Peyer's patch (tissue), 4 donors: ENCODE measurements around the gene SNRK.

ENCODE experiments used
- POLR2A ChIP-seq, 2 donors: fragments of 450-650 bp; IDR thresholded peaks; one replicate each; pipeline ENCODE4 v1.5.1; 2017; ENCODE audit warnings: antibody characterized with exemption in 2 of 2, mild to moderate bottlenecking in 2 of 2, moderate library complexity in 2 of 2
- TF ChIP-seq, protein P1 (sequence below), 6 experiments: fragments of 450-650 bp in 4 of 6; fragments of 200-600 bp in 2 of 6; sonication (generic) in 1 of 6; IDR thresholded peaks; one replicate each; pipeline ENCODE4 v1.5.1; 2017 to 2019; ENCODE audit warnings: antibody characterized with exemption in 6 of 6, mild to moderate bottlenecking in 3 of 6, moderate library complexity in 1 of 6

- TF ChIP-seq, protein P1, sequence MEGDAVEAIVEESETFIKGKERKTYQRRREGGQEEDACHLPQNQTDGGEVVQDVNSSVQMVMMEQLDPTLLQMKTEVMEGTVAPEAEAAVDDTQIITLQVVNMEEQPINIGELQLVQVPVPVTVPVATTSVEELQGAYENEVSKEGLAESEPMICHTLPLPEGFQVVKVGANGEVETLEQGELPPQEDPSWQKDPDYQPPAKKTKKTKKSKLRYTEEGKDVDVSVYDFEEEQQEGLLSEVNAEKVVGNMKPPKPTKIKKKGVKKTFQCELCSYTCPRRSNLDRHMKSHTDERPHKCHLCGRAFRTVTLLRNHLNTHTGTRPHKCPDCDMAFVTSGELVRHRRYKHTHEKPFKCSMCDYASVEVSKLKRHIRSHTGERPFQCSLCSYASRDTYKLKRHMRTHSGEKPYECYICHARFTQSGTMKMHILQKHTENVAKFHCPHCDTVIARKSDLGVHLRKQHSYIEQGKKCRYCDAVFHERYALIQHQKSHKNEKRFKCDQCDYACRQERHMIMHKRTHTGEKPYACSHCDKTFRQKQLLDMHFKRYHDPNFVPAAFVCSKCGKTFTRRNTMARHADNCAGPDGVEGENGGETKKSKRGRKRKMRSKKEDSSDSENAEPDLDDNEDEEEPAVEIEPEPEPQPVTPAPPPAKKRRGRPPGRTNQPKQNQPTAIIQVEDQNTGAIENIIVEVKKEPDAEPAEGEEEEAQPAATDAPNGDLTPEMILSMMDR (IDR thresholded peaks at IDR 0.05), result no peak
- no peak for TF ChIP-seq POLR2A (IDR thresholded peaks at IDR 0.05)
These were observed 62.0 kb downstream of the SNRK start for GRCh38 chr3:43348350-43348749.
